ENCODE results near the gene ZNF22.

ZNF22 gene

DNA sequence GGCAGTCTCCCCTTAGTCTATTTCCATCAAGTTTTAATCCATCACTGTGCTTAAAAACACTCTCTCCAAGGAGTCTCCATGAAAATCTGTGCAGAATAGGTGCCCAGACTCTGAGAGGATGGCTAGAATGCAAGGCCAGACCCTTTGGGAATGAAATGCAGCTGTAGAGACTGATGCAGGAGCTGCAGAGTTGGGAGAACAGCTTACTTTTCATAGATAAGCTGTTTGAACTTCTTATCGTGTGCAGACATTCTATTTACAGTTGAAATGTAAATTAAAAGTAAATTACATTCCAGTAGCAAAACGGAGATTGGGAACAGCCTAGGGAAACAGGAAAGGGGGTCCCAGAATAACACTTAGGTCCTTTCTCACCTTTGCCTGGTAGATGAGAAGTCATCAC is 14.9 kb downstream of the ZNF22 start:
- no peak for DNase-seq (ENCODE audit: low spot score)

DNA sequence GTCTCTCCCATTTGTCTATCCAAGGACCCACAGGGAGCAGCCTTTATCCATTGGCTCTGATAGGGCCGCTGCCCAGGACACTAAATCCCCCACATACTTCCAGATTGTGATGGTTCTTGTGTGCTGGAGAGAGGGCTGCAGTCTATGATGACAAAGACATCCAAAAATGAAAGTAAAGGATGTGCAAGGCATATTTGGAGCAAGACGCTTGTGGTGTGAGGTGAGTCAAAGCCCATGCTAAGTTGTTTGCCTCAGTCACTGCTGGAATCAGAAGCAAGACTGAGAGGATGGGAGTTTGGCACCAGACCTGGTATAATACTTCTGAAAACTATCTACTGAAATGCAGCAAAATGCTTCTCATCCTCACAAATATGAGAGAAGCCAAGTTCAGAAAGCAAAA is 22.7 kb downstream of the ZNF22 start:
- DNase-seq (ENCODE audit: low spot score): no peak

DNA sequence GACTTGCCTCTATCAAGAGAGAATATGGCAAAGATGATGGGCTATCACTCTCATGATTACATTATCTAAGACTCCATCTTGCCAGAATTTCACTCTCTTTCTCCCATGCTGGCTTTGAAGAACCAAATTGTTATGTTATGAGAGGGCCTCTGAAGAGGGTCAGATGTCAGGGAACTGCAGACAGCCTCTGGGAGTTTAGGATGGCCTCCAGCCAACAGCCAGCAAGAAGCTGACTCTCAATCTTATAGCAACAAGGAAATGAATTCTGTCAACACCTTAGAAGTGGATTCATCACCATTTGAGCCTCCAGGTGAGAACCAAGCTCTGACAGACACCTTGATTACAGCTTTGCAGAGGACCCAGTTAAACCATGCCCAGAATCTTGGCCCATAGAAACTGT is 33.6 kb downstream of the ZNF22 start:
- no peak for DNase-seq (ENCODE audit: low spot score)

DNA sequence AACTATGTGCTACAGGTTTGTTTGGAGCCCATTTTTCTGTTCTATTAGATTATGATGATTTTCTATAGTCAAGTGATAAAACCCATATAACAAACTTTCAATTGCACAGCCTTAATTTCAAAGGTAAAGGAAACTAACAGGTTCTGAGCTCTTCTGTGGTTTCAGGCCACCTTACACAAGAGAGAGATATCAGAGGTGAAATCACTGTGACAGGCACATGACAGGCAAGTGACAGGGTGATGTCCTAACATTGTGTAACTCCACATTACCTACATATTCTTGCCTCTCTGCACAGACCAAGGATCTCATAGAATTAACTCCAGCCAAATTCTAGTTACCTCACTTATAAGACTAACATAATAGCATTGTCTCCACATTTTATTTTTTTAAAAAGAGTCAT is 35.0 kb downstream of the ZNF22 start:
- no peak for DNase-seq (ENCODE audit: low spot score)

DNA sequence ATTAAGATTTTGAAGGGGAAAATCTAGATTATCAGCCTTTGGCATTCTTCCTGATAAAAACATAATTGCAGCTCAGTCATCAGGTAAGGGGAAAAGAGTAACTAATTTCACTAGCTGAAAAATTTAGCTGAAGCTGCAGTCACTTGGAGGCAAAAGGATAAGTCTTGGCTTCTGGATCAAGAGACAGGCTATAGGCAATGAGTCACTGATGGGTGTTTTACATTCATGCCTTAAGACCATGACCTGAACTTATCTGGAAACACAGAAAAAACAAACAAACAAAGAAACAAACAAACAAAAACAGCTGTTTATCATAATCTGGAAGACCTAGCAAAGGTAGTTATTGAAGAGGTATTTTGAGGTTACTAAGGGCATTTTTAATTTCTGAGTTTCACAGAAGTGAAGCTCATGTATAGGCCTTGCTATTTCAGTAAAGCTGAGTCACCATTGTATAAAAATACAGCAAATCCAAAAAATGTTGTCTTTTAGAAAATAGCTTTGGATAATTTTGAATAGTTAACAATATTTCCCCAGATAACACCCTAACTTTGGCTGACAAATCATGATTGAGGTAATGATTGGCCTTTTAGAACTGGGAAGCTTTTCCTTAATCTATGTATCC is 40.3 kb downstream of the ZNF22 start:
- no peak for DNase-seq (ENCODE audit: low spot score)

GRCh38 chr10:45044290-45044689 is 43.6 kb downstream of the ZNF22 start:
- no peak for DNase-seq (ENCODE audit: low spot score)

DNA sequence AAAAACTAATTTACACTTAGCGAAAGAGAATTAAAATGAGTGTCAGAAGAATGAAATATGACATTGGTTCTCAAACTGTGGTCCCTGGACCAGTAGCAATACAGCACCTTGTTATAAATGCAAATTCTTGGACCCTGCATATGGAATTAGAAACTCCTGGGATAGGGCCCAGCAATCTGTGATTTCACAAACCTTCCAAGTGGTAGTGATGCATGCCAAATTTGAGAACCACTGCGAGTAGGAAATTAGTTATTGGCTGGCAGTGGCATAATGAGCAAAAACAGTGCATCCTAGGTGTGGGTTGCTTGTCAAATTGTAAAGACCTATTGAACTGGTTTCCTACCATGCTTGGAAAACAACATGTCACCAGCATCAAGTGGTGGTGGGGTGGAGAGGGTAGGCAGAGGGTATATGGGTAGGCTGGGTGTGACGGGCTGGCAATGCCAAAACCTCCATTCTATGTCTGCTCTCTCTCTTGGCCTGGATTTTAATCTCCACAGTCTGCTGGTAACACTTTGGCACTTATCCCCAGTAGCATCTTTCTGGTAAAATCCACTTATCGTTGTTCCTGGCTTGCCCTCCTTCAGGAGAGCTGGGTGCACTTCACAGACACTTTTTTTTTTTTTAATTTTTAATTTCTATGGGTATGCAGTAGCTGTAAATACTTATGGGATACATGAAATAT is 50.0 kb downstream of the ZNF22 start:
- no peak for DNase-seq (ENCODE audit: low spot score)

DNA sequence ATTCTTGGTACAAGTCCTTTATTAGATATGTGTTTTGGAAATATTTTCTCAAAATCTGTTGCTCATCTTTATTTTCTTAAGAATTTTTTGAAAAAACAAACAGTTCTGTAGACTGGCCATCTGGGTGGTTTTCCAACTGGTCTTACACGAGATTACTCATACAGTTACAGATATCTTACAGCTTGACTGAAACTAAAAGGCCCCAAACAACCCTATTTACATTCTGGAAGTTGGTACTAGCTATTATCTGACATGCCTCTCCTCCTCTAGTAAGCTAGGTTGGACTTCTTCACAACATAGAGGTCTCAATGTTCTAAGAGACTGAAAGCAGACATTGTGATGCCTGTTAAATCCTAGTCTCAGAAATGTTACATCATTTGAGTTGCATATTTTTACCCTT is 52.0 kb downstream of the ZNF22 start:
- no peak for DNase-seq (ENCODE audit: low spot score)

DNA sequence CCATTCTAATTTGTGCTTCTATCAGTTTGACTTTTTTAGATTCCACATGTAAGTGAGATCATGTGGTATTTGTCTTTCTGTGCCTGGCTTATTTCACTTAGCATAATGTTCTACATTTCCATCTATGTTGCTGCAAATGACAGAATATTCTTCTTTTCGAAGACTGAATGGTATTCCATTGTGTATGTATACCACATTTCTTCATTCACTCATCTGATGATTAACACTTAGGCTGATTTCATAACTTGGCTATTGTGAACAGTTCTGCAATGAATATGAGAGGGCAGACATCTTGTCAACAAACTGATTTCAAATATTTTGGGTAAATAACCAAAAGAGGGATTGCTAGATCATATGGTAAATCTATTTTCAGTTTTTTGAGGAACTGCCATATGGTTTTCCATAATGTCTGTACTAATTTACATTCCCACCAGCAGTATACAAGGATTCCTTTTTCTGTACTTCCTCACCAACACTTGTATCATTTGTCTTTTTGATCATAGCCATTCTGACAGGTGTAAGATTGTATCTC is 52.9 kb downstream of the ZNF22 start:
- no peak for DNase-seq (ENCODE audit: low spot score)

All from CD4-positive, alpha-beta T cell treated with Interleukin-6 at 100 ng/mL for 8 hours (primary cell).